ENCODE data around the gene RAC2.

Gene RAC2

GRCh38 chr22:37179126-37179470, 65.0 kb downstream of the RAC2 start:
- no peak for DNase-seq
- Histone ChIP-seq H3K4me3 (no peak overlapping the region), H3K27ac (no peak overlapping the region), H3K9me3 (no peaks in the 10 kb centered on the region), H3K27me3 (peaks cover 0 to 19% of the 10 kb centered on the region in 2 donors), H3K4me1 (peaks cover 0 to 30% (median 18%) of the 10 kb centered on the region in 4 donors), H3K36me3 (no peaks in the 10 kb centered on the region)
- TF ChIP-seq CTCF (IDR thresholded peaks at IDR 0.05): no peak
- intact Hi-C loops (cut with DNase I; ENCODE audit: low total_unique reads): no loop called here

- no peaks in the 10 kb centered on the region for H3K9me3 ChIP-seq
- no peaks in the 10 kb centered on the region for H3K36me3 ChIP-seq
- H3K27ac ChIP-seq: no peak overlapping the region
- H3K4me3 ChIP-seq: no peak overlapping the region
- peaks cover 0 to 21% of the 10 kb centered on the region in 2 donors for H3K27me3 ChIP-seq
- intact Hi-C loops (cut with DNase I; ENCODE audit: low total_unique reads): no loop called here
- no peak for TF ChIP-seq CTCF (IDR thresholded peaks at IDR 0.05)
- no peak for DNase-seq
- H3K4me1 ChIP-seq: peaks cover 0 to 30% (median 18%) of the 10 kb centered on the region in 4 donors
Measured at GRCh38 chr22:37178350-37179125, 65.5 kb downstream of the RAC2 start.

- H3K9me3 ChIP-seq: no peaks in the 10 kb centered on the region
- intact Hi-C loops (cut with DNase I; ENCODE audit: low total_unique reads): no loop called here
- no peaks in the 10 kb centered on the region for H3K36me3 ChIP-seq
- H3K4me3 ChIP-seq: no peak overlapping the region
- no peak for TF ChIP-seq CTCF (IDR thresholded peaks at IDR 0.05)
- no peak overlapping the region for H3K27ac ChIP-seq
- DNase-seq: no peak
- peaks cover 0 to 30% (median 18%) of the 10 kb centered on the region in 4 donors for H3K4me1 ChIP-seq
- peaks cover 0 to 27% of the 10 kb centered on the region in 2 donors for H3K27me3 ChIP-seq
Measured at GRCh38 chr22:37177755-37178154, 66.3 kb downstream of the RAC2 start.

GRCh38 chr22:37177221-37177620, 66.8 kb downstream of the RAC2 start:
- no peak overlapping the region for H3K4me3 ChIP-seq
- no peak overlapping the region for H3K27ac ChIP-seq
- H3K4me1 ChIP-seq: peaks cover 0 to 30% (median 18%) of the 10 kb centered on the region in 4 donors
- no peaks in the 10 kb centered on the region for H3K9me3 ChIP-seq
- intact Hi-C loops (cut with DNase I; ENCODE audit: low total_unique reads): no loop called here
- TF ChIP-seq CTCF (IDR thresholded peaks at IDR 0.05): no peak
- H3K27me3 ChIP-seq: peaks cover 0 to 32% of the 10 kb centered on the region in 2 donors
- no peaks in the 10 kb centered on the region for H3K36me3 ChIP-seq
- no peak for DNase-seq

- no peak for TF ChIP-seq CTCF (IDR thresholded peaks at IDR 0.05)
- H3K9me3 ChIP-seq: no peaks in the 10 kb centered on the region
- H3K4me3 ChIP-seq: peak overlapping the region in 1 of 2 donors; percentile 28
Measured at GRCh38 chr22:37176464-37177061, 67.5 kb downstream of the RAC2 start.

More at GRCh38 chr22:37176464-37177061, 67.5 kb downstream of the RAC2 start:
- intact Hi-C loops (cut with DNase I; ENCODE audit: low total_unique reads): no loop called here
- DNase-seq: peak; percentile 80
- Histone ChIP-seq H3K4me1 (peaks cover 0 to 30% (median 18%) of the 10 kb centered on the region in 4 donors), H3K36me3 (no peaks in the 10 kb centered on the region), H3K27ac (no peak overlapping the region), H3K27me3 (peaks cover 0 to 38% of the 10 kb centered on the region in 2 donors)

All from tibial artery (tissue), 4 donors.